ENCODE data around the gene ZNF22. TPM values are rescaled to one million over a fixed set of nuclear protein-coding genes. Genes with fewer than 3 reads are reported as not detected.
A peak's percentile ranks its signal among the peaks of the same experiment; 100 is the strongest.

The ZNF22 gene
- total and polyA plus RNA-seq, 12 donors: 11.0 to 17.2 (median 15.6) TPM

DNA sequence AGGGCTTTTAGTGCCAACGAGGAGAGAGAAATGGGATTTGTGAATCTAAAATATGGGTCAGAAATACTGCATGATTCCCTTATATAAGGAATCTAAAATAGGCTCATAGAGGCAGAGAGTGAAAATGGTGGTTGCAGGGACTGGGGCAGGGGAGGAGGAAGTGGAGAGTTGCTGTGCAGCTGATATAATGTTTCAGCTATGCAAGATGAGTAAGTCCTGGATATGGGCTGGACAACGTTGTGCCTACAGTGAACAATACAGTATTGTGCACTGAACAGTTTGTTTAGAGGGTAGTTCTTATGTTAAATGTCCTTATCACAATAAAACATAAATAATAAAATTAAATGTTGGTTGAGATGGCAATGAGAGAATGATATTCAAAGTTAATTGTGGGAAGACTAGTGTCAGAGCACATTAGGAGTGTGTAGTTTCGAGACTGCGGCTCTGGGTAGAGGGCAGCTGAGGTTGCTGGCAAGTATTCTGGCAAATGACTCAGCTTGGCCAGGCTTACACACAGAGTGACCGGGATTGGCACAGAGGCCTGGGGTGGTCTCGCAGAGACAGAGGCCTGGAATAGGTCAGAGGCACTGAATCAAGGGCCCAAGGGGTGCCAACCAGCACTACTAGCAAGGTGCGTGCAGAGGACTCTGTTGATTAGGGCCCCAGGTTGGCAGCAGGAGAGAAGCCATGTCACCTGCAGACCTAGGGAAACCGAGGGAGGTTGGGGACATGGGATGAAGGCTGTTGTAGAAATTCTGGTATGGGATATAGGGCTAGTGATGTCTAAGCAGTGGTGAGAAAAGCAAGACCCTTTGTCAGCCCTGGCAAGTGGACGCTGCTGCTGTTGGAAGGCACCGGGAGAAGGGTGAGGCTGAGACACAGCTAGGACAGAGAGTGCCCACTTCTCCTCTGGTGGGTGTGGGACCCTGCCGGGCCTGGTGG is 19.3 kb upstream of the ZNF22 start:
- DNase-seq: no peak
- WGBS, 2 donors: 42% methylated on average over 11 of the region's 11 CpGs
- TF ChIP-seq, protein P1, sequence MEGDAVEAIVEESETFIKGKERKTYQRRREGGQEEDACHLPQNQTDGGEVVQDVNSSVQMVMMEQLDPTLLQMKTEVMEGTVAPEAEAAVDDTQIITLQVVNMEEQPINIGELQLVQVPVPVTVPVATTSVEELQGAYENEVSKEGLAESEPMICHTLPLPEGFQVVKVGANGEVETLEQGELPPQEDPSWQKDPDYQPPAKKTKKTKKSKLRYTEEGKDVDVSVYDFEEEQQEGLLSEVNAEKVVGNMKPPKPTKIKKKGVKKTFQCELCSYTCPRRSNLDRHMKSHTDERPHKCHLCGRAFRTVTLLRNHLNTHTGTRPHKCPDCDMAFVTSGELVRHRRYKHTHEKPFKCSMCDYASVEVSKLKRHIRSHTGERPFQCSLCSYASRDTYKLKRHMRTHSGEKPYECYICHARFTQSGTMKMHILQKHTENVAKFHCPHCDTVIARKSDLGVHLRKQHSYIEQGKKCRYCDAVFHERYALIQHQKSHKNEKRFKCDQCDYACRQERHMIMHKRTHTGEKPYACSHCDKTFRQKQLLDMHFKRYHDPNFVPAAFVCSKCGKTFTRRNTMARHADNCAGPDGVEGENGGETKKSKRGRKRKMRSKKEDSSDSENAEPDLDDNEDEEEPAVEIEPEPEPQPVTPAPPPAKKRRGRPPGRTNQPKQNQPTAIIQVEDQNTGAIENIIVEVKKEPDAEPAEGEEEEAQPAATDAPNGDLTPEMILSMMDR (IDR thresholded peaks at IDR 0.05): no peak
- H3K27me3 ChIP-seq: no peaks in the 10 kb centered on the region
- H3K4me1 ChIP-seq: peaks cover 63 to 100% (median 95%) of the 10 kb centered on the region in 9 donors
- intact Hi-C loops (cut with DNase I): no loop called here
- no peaks in the 10 kb centered on the region for H3K9me3 ChIP-seq
- peaks cover 0 to 62% (median 24%) of the 10 kb centered on the region in 9 donors for H3K36me3 ChIP-seq
- H3K27ac ChIP-seq: peak overlapping the region; percentile 74 to 97 (median 91)
- no peak overlapping the region for H3K4me3 ChIP-seq
- peak; percentile 24 to 63 (median 44) for ATAC-seq

DNA sequence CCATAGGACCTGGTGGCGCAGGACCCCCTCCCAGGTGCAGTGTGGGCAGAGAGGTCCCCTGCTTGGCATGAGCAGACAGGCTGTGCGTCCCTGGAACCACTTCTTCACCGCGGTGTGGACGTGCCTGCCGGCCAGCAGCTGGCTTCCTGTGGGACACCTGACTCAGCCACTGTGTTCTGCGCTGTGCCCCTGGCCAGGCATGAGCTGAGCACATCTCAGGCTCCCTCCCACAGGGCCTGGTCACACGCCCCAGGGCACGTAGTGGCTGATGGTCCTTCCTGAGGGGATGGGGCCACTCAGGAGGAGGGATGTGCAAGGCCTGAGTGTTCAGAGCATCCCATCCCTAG is 18.6 kb upstream of the ZNF22 start:
- peak in 1 of 2 donors; percentile 67 for DNase-seq
- Histone ChIP-seq H3K27me3 (no peaks in the 10 kb centered on the region), H3K4me3 (peak overlapping the region in 1 of 10 donors; percentile 0), H3K9me3 (no peaks in the 10 kb centered on the region), H3K27ac (peak overlapping the region; percentile 74 to 97 (median 91)), H3K36me3 (peaks cover 0 to 62% (median 18%) of the 10 kb centered on the region in 9 donors), H3K4me1 (peaks cover 58 to 98% (median 92%) of the 10 kb centered on the region in 9 donors)
- intact Hi-C loops (cut with DNase I): no loop called here
- TF ChIP-seq, protein P1 (IDR thresholded peaks at IDR 0.05): no peak
- peak in 7 of 8 donors; percentile 31 to 58 (median 44) for ATAC-seq
- WGBS, 2 donors: 23 to 35% methylated on average over 9 of the region's 9 CpGs

DNA sequence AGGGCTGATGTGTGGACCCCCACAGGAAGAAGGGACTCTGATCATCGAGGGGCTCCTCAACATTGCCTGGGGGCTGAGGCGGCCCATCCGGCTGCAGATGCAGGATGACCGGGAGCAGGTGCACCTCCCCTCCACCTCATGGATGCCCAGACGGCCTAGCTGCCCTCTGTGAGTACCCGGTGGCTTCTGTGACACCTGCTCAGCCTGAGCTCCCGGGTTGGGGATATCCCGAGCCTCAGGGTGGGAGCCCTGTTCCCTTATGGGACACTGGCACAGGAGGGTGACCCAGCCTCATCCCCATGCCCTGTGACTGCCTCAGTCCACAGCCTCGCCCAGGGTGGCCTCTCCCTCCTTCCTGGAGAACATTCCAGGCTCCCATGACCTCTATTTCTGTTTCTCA is 18.2 kb upstream of the ZNF22 start:
- H3K4me1 ChIP-seq: peaks cover 58 to 98% (median 88%) of the 10 kb centered on the region in 9 donors
- no peak for DNase-seq
- no peaks in the 10 kb centered on the region for H3K27me3 ChIP-seq
- no peak for ATAC-seq
- peak overlapping the region; percentile 74 to 97 (median 91) for H3K27ac ChIP-seq
- H3K4me3 ChIP-seq: peak overlapping the region in 1 of 10 donors; percentile 0
- intact Hi-C loops (cut with DNase I): no loop called here
- no peaks in the 10 kb centered on the region for H3K9me3 ChIP-seq
- 78 to 87% methylated on average over 9 of the region's 9 CpGs for WGBS, 2 donors
- TF ChIP-seq, protein P1 (IDR thresholded peaks at IDR 0.05): no peak
- peaks cover 0 to 62% (median 14%) of the 10 kb centered on the region in 9 donors for H3K36me3 ChIP-seq

DNA sequence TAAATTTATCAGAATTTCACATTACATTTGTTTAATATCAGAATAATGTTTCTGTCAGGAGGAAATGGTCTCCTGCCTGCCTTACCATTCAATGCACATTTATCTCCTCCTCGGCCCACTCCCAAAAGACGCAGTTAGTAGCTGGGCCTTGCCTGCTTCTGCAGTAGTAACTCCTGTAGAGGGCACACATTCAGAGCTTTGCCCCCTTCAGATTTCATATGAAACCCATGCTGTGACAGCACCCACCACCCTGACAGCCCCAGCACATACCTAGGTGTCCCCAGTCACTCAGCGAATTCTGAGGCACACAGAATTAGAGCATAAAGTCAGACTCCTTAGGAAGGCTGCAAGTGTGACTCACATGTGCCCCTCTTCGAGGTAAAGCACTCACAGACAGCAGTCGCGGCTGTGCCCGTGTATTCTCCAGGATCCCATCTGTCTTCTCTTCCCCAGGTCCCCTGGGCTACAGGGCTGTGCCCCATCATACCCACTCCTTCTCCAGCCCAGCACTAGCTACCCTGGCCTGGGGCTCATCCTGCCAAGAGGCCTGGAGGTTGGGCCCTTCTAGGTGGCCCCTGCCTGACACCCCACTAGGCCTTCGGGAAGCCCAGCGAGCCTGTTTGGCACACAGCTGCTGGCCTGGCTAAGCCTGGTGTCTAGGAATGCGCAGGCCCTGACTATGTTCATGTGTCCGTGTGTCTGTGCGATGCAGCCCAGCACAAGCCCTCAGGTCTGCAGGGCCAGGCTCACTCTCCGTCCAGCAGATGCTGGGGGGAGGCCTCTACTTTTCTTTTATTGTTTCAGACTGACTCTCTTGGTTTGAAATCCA is 17.4 kb upstream of the ZNF22 start:
- no peak for ATAC-seq
- H3K4me1 ChIP-seq: peaks cover 58 to 90% (median 80%) of the 10 kb centered on the region in 9 donors
- intact Hi-C loops (cut with DNase I): no loop called here
- no peak for DNase-seq
- WGBS, 2 donors: 80 to 86% methylated on average over 13 of the region's 13 CpGs
- TF ChIP-seq, protein P1 (IDR thresholded peaks at IDR 0.05): no peak
- no peaks in the 10 kb centered on the region for H3K9me3 ChIP-seq
- no peaks in the 10 kb centered on the region for H3K27me3 ChIP-seq
- peak overlapping the region; percentile 64 to 97 (median 91) for H3K27ac ChIP-seq
- peaks cover 0 to 62% (median 11%) of the 10 kb centered on the region in 9 donors for H3K36me3 ChIP-seq
- H3K4me3 ChIP-seq: no peak overlapping the region
